GM21737 (cell line): ENCODE results near the gene PHRF1.
"Not testable (repeated sequence)": the region's sequence is repeated elsewhere in the genome, so short reads cannot be mapped to it uniquely, and the experiment has no call there.

Experiments used
- ATAC-seq: cut with Tn5 transposase; IDR thresholded peaks from one replicate; pipeline ENCODE4 v1.9.1; 2021; ENCODE audit warnings: mild to moderate bottlenecking, moderate library complexity; ENCODE audit not compliant: unreplicated experiment

Gene PHRF1

GRCh38 chr11:650482-650881, 74.2 kb downstream of the PHRF1 start:
- no peak for ATAC-seq

GRCh38 chr11:653136-653535, 76.9 kb downstream of the PHRF1 start:
- ATAC-seq = not testable (repeated sequence)

GRCh38 chr11:653837-654236, 77.6 kb downstream of the PHRF1 start:
- no peak for ATAC-seq

- ATAC-seq = not testable (repeated sequence)
Measured at GRCh38 chr11:654444-654843, 78.2 kb downstream of the PHRF1 start.

GRCh38 chr11:655036-655726, 78.9 kb downstream of the PHRF1 start:
- ATAC-seq = no peak

GRCh38 chr11:656426-656825, 80.2 kb downstream of the PHRF1 start:
- no peak for ATAC-seq

GRCh38 chr11:656866-657265, 80.6 kb downstream of the PHRF1 start:
- ATAC-seq = no peak

GRCh38 chr11:657691-658126, 81.4 kb downstream of the PHRF1 start:
- no peak for ATAC-seq

- ATAC-seq = no peak
Measured at GRCh38 chr11:659532-660085, 83.3 kb downstream of the PHRF1 start.

- no peak for ATAC-seq
Measured at GRCh38 chr11:660281-660680, 84.0 kb downstream of the PHRF1 start.

GRCh38 chr11:660681-661444, 84.6 kb downstream of the PHRF1 start:
- no peak for ATAC-seq
